OCI-LY7 (cell line): ENCODE measurements around the gene PPP1R26. TPM values are rescaled to one million over a fixed set of nuclear protein-coding genes. Genes with fewer than 3 reads are reported as not detected.

Experiments used
- BruUV-seq: library from RNA; stranded (reverse); fragments of 400-500 nt; replicated peaks from 2 replicates; lab custom pipeline; 2021; lab: Mats Ljungman, UMichigan
- CTCF ChIA-PET: fragments of 300-600 bp; sonication (Branson Sonifier 250); formaldehyde crosslinking; loops from one replicate; lab custom pipeline; 2022; ENCODE audit warnings: antibody characterized with exemption; ENCODE audit not compliant: unreplicated experiment; lab: Charles Lee
- POLR2A ChIA-PET: fragments of 300-600 bp; sonication (Branson Sonifier 250); formaldehyde crosslinking; loops from one replicate; lab custom pipeline; 2022; ENCODE audit warnings: antibody characterized with exemption; lab: Charles Lee
- DNase-seq: peaks from one replicate; pipeline ENCODE4 v3.0.0-alpha.2; 2015; ENCODE audit warnings: low spot score
- H2AFZ ChIP-seq: fragments of 200-600 bp; sonication (generic), shearing (Covaris generic); 2 replicates; pipeline ENCODE4 v1.6.1; 2014; ENCODE audit warnings: mild to moderate bottlenecking, antibody characterized with exemption, low read length, moderate library complexity
- H3K27ac ChIP-seq: fragments of 200-600 bp; sonication (generic); 2 replicates; pipeline ENCODE4 v1.5.1; 2014; ENCODE audit warnings: mixed run types, low read depth, mild to moderate bottlenecking, moderate library complexity, low read length, inconsistent platforms; ENCODE audit not compliant: poor library complexity, severe bottlenecking
- H3K36me3 ChIP-seq: fragments of 200-600 bp; sonication (generic); 2 replicates; pipeline ENCODE4 v1.6.1; 2014; ENCODE audit warnings: mild to moderate bottlenecking, antibody characterized with exemption, low read length, moderate library complexity, mixed read lengths; ENCODE audit not compliant: insufficient read depth
- H3K4me1 ChIP-seq: fragments of 200-600 bp; sonication (generic); 2 replicates; pipeline ENCODE4 v1.5.1; 2014; ENCODE audit warnings: mild to moderate bottlenecking, low read length; ENCODE audit not compliant: insufficient read depth, poor library complexity, severe bottlenecking
- H3K4me2 ChIP-seq: fragments of 200-600 bp; sonication (generic); 2 replicates; pipeline ENCODE4 v1.6.1; 2014; ENCODE audit warnings: mild to moderate bottlenecking, low read length
- H3K4me3 ChIP-seq: fragments of 200-600 bp; sonication (generic); 2 replicates; pipeline ENCODE4 v1.5.1; 2014; ENCODE audit warnings: mild to moderate bottlenecking, low read depth, low read length; ENCODE audit not compliant: poor library complexity, severe bottlenecking
- H3K79me2 ChIP-seq: fragments of 200-600 bp; sonication (generic); 2 replicates; pipeline ENCODE4 v1.6.1; 2016; ENCODE audit warnings: low read depth, mild to moderate bottlenecking, low read length, moderate library complexity, mixed read lengths; ENCODE audit not compliant: insufficient read depth
- H3K9me2 ChIP-seq: fragments of 200-600 bp; sonication (generic); 2 replicates; pipeline ENCODE4 v1.6.1; 2016; ENCODE audit warnings: mild to moderate bottlenecking, low read length, mixed read lengths; ENCODE audit not compliant: insufficient read depth
- H3K9me3 ChIP-seq: fragments of 200-600 bp; sonication (generic); 2 replicates; pipeline ENCODE4 v1.6.1; 2014; ENCODE audit warnings: mild to moderate bottlenecking, mixed run types, low read length, mixed read lengths
- H4K20me1 ChIP-seq: fragments of 200-600 bp; sonication (generic); 2 replicates; pipeline ENCODE4 v1.6.1; 2014; ENCODE audit warnings: mild to moderate bottlenecking, antibody characterized with exemption, low read length, moderate library complexity, mixed read lengths; ENCODE audit not compliant: insufficient read depth
- EZH2phosphoT487 ChIP-seq: fragments of 200-600 bp; sonication (generic); IDR thresholded peaks from 2 replicates; pipeline ENCODE4 v1.6.1; 2018; ENCODE audit warnings: low read depth, borderline replicate concordance, mild to moderate bottlenecking, mixed run types, antibody characterized with exemption, low read length, moderate library complexity, mixed read lengths
- intact Hi-C: fragments of 100-400 bp; cut with micrococcal nuclease; formaldehyde crosslinking; loops from one replicate; pipeline ENCODE4 v1.10.0; 2022; ENCODE audit not compliant: unreplicated experiment
- total RNA-seq, 2 experiments: library from RNA; depleted of rRNA in 1 of 2; stranded (reverse); fragments of >200 nt in 1 of 2; shearing (Covaris generic) in 1 of 2; gene quantifications; 2 replicates each; pipeline ENCODE4 v1.2.3, GENCODE V29; 2014 to 2022
- TF ChIP-seq, protein P1 (sequence below): fragments of 200-600 bp; sonication (generic); conservative IDR thresholded peaks from 2 replicates; pipeline ENCODE4 v1.5.1; 2014; ENCODE audit warnings: mild to moderate bottlenecking, antibody characterized with exemption, low read length, moderate library complexity, mixed read lengths

PPP1R26 gene
- total RNA-seq, 2 experiments from 2014 or later, result 0.21 to 1.5 TPM

- Histone ChIP-seq H3K9me3 (no peaks in the 10 kb centered on the region), H3K27ac (no peak overlapping the region), H3K79me2 (no peaks in the 10 kb centered on the region), H2AFZ (no peak overlapping the region), H3K4me3 (no peak overlapping the region), H3K36me3 (no peaks in the 10 kb centered on the region), H3K4me1 (no peaks in the 10 kb centered on the region), H3K4me2 (no peak overlapping the region), H3K9me2 (no peaks in the 10 kb centered on the region), H4K20me1 (no peaks in the 10 kb centered on the region)
- no peak for DNase-seq
- TF ChIP-seq, protein P1, sequence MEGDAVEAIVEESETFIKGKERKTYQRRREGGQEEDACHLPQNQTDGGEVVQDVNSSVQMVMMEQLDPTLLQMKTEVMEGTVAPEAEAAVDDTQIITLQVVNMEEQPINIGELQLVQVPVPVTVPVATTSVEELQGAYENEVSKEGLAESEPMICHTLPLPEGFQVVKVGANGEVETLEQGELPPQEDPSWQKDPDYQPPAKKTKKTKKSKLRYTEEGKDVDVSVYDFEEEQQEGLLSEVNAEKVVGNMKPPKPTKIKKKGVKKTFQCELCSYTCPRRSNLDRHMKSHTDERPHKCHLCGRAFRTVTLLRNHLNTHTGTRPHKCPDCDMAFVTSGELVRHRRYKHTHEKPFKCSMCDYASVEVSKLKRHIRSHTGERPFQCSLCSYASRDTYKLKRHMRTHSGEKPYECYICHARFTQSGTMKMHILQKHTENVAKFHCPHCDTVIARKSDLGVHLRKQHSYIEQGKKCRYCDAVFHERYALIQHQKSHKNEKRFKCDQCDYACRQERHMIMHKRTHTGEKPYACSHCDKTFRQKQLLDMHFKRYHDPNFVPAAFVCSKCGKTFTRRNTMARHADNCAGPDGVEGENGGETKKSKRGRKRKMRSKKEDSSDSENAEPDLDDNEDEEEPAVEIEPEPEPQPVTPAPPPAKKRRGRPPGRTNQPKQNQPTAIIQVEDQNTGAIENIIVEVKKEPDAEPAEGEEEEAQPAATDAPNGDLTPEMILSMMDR, result no peak
- no peak for TF ChIP-seq EZH2phosphoT487
- ChIA-PET POLR2A (no interaction called here), CTCF (no interaction called here)
- no TSS peak for BruUV-seq
- intact Hi-C loops, result no loop called here
Observed at GRCh38 chr9:135487281-135488012, 7.9 kb downstream of the PPP1R26 start.

DNA sequence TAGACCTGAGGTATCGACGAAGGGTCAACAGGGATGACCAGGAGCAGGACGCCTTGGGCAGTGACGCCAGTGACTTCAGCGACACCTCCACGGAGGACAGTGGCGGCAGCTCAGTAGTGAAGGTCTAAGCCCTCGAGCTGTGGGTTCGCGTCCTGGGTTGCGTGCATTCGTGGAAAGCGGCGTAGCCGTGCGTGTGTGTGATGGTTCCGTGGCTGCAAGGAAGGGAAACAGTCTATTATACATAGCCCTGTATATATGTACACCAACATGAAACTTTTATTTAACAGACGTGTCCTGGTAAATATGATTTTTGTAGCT lies 8.4 kb downstream of the PPP1R26 start:
- no peaks in the 10 kb centered on the region for H3K36me3 ChIP-seq
- H3K9me2 ChIP-seq, result no peaks in the 10 kb centered on the region
- intact Hi-C loops, result no loop called here
- H3K9me3 ChIP-seq, result no peaks in the 10 kb centered on the region
- ChIA-PET CTCF (no interaction called here), POLR2A (no interaction called here)
- DNase-seq, result no peak
- H3K79me2 ChIP-seq, result no peaks in the 10 kb centered on the region
- no peak overlapping the region for H2AFZ ChIP-seq
- no peaks in the 10 kb centered on the region for H4K20me1 ChIP-seq
- no TSS peak for BruUV-seq
- TF ChIP-seq EZH2phosphoT487, result no peak
- TF ChIP-seq, protein P1, result no peak
- H3K4me3 ChIP-seq, result no peak overlapping the region
- no peaks in the 10 kb centered on the region for H3K4me1 ChIP-seq
- no peak overlapping the region for H3K4me2 ChIP-seq
- H3K27ac ChIP-seq, result no peak overlapping the region

DNA sequence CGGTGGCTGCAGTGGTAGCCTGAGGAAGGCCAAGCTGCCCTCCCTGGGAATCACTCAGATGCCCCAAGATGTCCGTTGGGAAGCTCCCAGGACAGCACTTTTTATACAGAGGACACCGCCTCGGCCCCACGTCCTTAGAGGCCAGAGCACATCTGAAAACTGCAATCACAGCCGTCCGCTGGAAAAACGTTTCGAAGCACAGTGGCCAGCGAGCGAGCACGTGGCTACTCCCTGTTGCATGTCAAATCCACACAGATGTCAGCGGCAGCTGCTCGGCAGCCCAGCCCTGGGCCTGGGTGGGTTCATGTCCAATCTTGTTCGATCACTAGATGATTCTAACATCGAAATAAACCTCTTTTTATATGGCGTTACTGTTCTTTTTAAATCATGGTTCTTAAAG lies 8.9 kb downstream of the PPP1R26 start:
- Histone ChIP-seq H3K9me2 (no peaks in the 10 kb centered on the region), H4K20me1 (no peaks in the 10 kb centered on the region), H3K4me3 (no peak overlapping the region), H3K27ac (no peak overlapping the region), H3K4me2 (no peak overlapping the region), H3K79me2 (no peaks in the 10 kb centered on the region), H3K4me1 (no peaks in the 10 kb centered on the region), H3K36me3 (no peaks in the 10 kb centered on the region), H3K9me3 (no peaks in the 10 kb centered on the region), H2AFZ (no peak overlapping the region)
- TF ChIP-seq, protein P1, result no peak
- TF ChIP-seq EZH2phosphoT487, result no peak
- CTCF ChIA-PET, result no interaction called here
- no peak for DNase-seq
- no TSS peak for BruUV-seq
- intact Hi-C loops, result no loop called here
- POLR2A ChIA-PET, result no interaction called here
